SK-N-SH treated with all-trans-retinoic acid at 6 μM for 48 hours (cell line): Measurements from ENCODE around the gene CXorf65.
A peak's percentile ranks its signal among the peaks of the same experiment; 100 is the strongest.

Experiments used
- ATAC-seq: fragments of 200-7000 bp; cut with Tn5 transposase; 3 replicates; pipeline ENCODE4 v1.9.1; 2020; ENCODE audit warnings: mild to moderate bottlenecking, moderate library complexity
- BACH2 ChIP-seq: fragments of 250-450 bp; sonication (Bioruptor Pico); IDR thresholded peaks from 2 replicates; pipeline ENCODE4 v1.9.0; 2021; ENCODE audit warnings: mild to moderate bottlenecking, borderline replicate concordance
- CREB5 ChIP-seq: fragments of 250-450 bp; sonication (Bioruptor Pico); IDR thresholded peaks from 2 replicates; pipeline ENCODE4 v1.5.1; 2020; ENCODE audit warnings: low read depth, mild to moderate bottlenecking, moderate library complexity
- CSDC2 ChIP-seq: fragments of 250-450 bp; sonication (Bioruptor Pico); IDR thresholded peaks from 2 replicates; pipeline ENCODE4 v1.5.0; 2020; ENCODE audit warnings: mild to moderate bottlenecking, moderate library complexity
- ESRRG ChIP-seq: fragments of 250-450 bp; sonication (Bioruptor Pico); IDR thresholded peaks from 2 replicates; pipeline ENCODE4 v1.6.1; 2021; ENCODE audit warnings: mild to moderate bottlenecking
- GLIS3 ChIP-seq: fragments of 250-450 bp; sonication (Bioruptor Pico); IDR thresholded peaks from 2 replicates; pipeline ENCODE4 v1.5.0; 2020; ENCODE audit warnings: mild to moderate bottlenecking, moderate library complexity
- ISL1 ChIP-seq: fragments of 250-450 bp; sonication (Bioruptor Pico); IDR thresholded peaks from 2 replicates; pipeline ENCODE4 v2.1.2; 2022; ENCODE audit warnings: mild to moderate bottlenecking, moderate library complexity
- OSR1 ChIP-seq: fragments of 250-450 bp; sonication (Bioruptor Pico); IDR thresholded peaks from 2 replicates; pipeline ENCODE4 v1.8.0; 2022; ENCODE audit warnings: moderate library complexity, mild to moderate bottlenecking, inconsistent platforms
- PATZ1 ChIP-seq: fragments of 250-450 bp; sonication (Bioruptor Pico); IDR thresholded peaks from 2 replicates; pipeline ENCODE4 v1.8.0; 2020; ENCODE audit warnings: mild to moderate bottlenecking, moderate library complexity, borderline replicate concordance
- POU6F1 ChIP-seq: fragments of 250-450 bp; sonication (Bioruptor Pico); IDR thresholded peaks from 2 replicates; pipeline ENCODE4 v1.8.0; 2021; ENCODE audit warnings: low read depth, mild to moderate bottlenecking, moderate library complexity, borderline replicate concordance
- PPARA ChIP-seq: fragments of 250-450 bp; sonication (Bioruptor Pico); IDR thresholded peaks from 2 replicates; pipeline ENCODE4 v1.5.0; 2020; ENCODE audit warnings: mild to moderate bottlenecking, borderline replicate concordance
- RARB ChIP-seq: fragments of 250-450 bp; sonication (Bioruptor Pico); IDR thresholded peaks from 2 replicates; pipeline ENCODE4 v1.8.0; 2021; ENCODE audit warnings: mild to moderate bottlenecking, moderate library complexity
- SNAI2 ChIP-seq: fragments of 250-450 bp; sonication (Bioruptor Pico); IDR thresholded peaks from 2 replicates; pipeline ENCODE4 v1.5.0; 2020; ENCODE audit warnings: mild to moderate bottlenecking, moderate library complexity
- TCF4 ChIP-seq: fragments of 250-450 bp; sonication (Bioruptor Pico); IDR thresholded peaks from 2 replicates; pipeline ENCODE4 v1.8.0; 2021; ENCODE audit warnings: mild to moderate bottlenecking, moderate library complexity, borderline replicate concordance
- TOX ChIP-seq: fragments of 250-450 bp; sonication (Bioruptor Pico); IDR thresholded peaks from 2 replicates; pipeline ENCODE4 v1.8.0; 2021; ENCODE audit warnings: mild to moderate bottlenecking, moderate library complexity, borderline replicate concordance
- ZC3H10 ChIP-seq: fragments of 250-450 bp; sonication (Bioruptor Pico); IDR thresholded peaks from 2 replicates; pipeline ENCODE4 v1.5.1; 2021; ENCODE audit warnings: mild to moderate bottlenecking, moderate library complexity
- ZFP3 ChIP-seq: fragments of 250-450 bp; sonication (Bioruptor Pico); IDR thresholded peaks from 2 replicates; pipeline ENCODE4 v1.5.0; 2020; ENCODE audit warnings: mild to moderate bottlenecking, moderate library complexity
- ZFP30 ChIP-seq: fragments of 450-650 bp; formaldehyde crosslinking; IDR thresholded peaks from 2 replicates; pipeline ENCODE4 v1.5.0; 2022; ENCODE audit warnings: mild to moderate bottlenecking, moderate library complexity
- ZNF565 ChIP-seq: fragments of 450-650 bp; formaldehyde crosslinking; conservative IDR thresholded peaks from 2 replicates; pipeline ENCODE4 v1.5.0; 2020; ENCODE audit warnings: low read depth, mild to moderate bottlenecking, moderate library complexity
- ZNF8 ChIP-seq: fragments of 450-650 bp; formaldehyde crosslinking; IDR thresholded peaks from 2 replicates; pipeline ENCODE4 v1.5.0; 2020; ENCODE audit warnings: mild to moderate bottlenecking, moderate library complexity
- TF ChIP-seq, protein P1 (sequence below): fragments of 250-450 bp; sonication (Bioruptor Pico); IDR thresholded peaks from 2 replicates; pipeline ENCODE4 v1.5.0; 2020; ENCODE audit warnings: mild to moderate bottlenecking, moderate library complexity

The CXorf65 gene

DNA sequence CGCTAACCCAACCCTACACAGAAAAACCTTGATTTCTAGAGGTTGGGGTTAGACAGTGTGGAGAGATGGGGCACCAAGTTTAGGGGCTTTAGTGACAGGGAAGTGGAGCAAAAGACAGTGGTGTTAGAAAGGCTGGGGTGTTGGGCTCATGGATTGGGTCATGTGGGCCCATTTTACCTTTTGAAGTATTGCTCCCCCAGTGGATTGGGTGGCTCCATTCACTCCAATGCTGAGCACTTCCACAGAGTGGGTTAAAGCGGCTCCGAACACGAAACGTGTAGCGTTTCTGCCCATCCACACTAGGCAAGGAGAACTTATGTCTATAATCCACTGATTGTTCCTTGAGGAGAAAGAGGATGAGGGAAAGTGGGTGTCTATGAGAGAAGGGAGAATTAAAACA lies 2.5 kb upstream of the CXorf65 start (continued):
- TF ChIP-seq, protein P1, sequence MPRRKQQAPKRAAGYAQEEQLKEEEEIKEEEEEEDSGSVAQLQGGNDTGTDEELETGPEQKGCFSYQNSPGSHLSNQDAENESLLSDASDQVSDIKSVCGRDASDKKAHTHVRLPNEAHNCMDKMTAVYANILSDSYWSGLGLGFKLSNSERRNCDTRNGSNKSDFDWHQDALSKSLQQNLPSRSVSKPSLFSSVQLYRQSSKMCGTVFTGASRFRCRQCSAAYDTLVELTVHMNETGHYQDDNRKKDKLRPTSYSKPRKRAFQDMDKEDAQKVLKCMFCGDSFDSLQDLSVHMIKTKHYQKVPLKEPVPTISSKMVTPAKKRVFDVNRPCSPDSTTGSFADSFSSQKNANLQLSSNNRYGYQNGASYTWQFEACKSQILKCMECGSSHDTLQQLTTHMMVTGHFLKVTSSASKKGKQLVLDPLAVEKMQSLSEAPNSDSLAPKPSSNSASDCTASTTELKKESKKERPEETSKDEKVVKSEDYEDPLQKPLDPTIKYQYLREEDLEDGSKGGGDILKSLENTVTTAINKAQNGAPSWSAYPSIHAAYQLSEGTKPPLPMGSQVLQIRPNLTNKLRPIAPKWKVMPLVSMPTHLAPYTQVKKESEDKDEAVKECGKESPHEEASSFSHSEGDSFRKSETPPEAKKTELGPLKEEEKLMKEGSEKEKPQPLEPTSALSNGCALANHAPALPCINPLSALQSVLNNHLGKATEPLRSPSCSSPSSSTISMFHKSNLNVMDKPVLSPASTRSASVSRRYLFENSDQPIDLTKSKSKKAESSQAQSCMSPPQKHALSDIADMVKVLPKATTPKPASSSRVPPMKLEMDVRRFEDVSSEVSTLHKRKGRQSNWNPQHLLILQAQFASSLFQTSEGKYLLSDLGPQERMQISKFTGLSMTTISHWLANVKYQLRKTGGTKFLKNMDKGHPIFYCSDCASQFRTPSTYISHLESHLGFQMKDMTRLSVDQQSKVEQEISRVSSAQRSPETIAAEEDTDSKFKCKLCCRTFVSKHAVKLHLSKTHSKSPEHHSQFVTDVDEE (CRISPR knock-in tag) = no peak
- TF ChIP-seq ZNF565 (CRISPR knock-in tag) = no peak
- no peak for TF ChIP-seq CREB5 (CRISPR knock-in tag)

DNA sequence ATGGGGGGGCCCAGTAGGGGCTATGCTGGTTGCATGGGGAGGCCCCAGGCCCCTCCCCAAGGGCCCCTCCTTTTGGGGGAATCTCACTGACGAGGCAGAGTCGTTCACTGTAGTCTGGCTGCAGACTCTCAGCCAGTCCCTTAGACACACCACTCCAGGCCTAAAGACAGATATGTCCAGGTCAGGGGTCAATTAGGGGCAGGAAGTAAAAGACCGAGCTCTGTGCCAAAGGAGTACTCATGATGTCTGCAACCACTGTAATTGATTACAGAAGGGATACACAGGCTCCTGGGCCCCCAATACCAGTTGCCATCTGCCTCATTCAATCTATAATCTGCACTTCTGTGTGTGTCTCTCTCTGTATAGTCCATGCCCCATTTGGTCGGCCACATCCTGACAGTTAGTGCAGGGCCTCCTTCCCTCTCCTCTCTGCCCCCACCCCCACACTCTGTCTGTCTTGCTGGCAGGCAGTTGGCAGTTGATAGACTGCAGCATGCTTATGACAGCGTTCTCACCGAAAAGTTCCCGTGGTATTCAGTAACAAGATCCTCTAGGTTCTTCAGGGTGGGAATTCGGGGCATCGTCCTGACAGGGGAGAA lies 1.3 kb upstream of the CXorf65 start:
- ATAC-seq = peak; percentile 53
- no peak for TF ChIP-seq GLIS3 (CRISPR knock-in tag)
- TF ChIP-seq ZC3H10 = no peak
- no peak for TF ChIP-seq POU6F1 (CRISPR knock-in tag)
- TF ChIP-seq ESRRG = no peak
- TF ChIP-seq ZFP3 = no peak
- TF ChIP-seq SNAI2 (CRISPR knock-in tag) = no peak
- TF ChIP-seq TCF4 (CRISPR knock-in tag) = no peak
- TF ChIP-seq, protein P1 (CRISPR knock-in tag) = no peak
- no peak for TF ChIP-seq PATZ1 (CRISPR knock-in tag)
- TF ChIP-seq ZNF8 (CRISPR knock-in tag) = no peak
- no peak for TF ChIP-seq CSDC2 (CRISPR knock-in tag)
- TF ChIP-seq OSR1 = no peak
- TF ChIP-seq ZNF565 (CRISPR knock-in tag) = no peak
- TF ChIP-seq, all 23 proteins: peak for 0

- TF ChIP-seq SNAI2 (CRISPR knock-in tag) = no peak
- no peak for TF ChIP-seq PPARA (CRISPR knock-in tag)
- no peak for TF ChIP-seq OSR1
- TF ChIP-seq ZFP30 (CRISPR knock-in tag) = no peak
- TF ChIP-seq POU6F1 (CRISPR knock-in tag) = no peak
- TF ChIP-seq ISL1 (CRISPR knock-in tag) = no peak
- no peak for TF ChIP-seq TOX
- TF ChIP-seq, protein P1 (CRISPR knock-in tag) = no peak
- TF ChIP-seq CREB5 (CRISPR knock-in tag) = no peak
- TF ChIP-seq ZC3H10 = no peak
- no peak for TF ChIP-seq RARB (CRISPR knock-in tag)
- no peak for TF ChIP-seq ZNF8 (CRISPR knock-in tag)
- no peak for TF ChIP-seq ZFP3
- TF ChIP-seq ZNF565 (CRISPR knock-in tag) = no peak
- no peak for TF ChIP-seq BACH2 (CRISPR knock-in tag)
- no peak for ATAC-seq
These were observed 705 bp upstream of the CXorf65 start for GRCh38 chrX:71107245-71107644.
